B cell (primary cell): ENCODE data around the gene EYS. TPM values are rescaled to one million over a fixed set of nuclear protein-coding genes. Genes with fewer than 3 reads are reported as not detected.

ENCODE experiments used
- ATAC-seq: fragments of 200-7000 bp; cut with Tn5 transposase; one replicate; pipeline ENCODE4 v1.10.0; 2021; ENCODE audit warnings: low read depth, mild to moderate bottlenecking, moderate number of reproducible peaks, moderate library complexity
- CTCF ChIA-PET: fragments of 350-600 bp; sonication (Branson Sonifier 250); formaldehyde crosslinking; loops from one replicate; lab custom pipeline; 2021; ENCODE audit warnings: antibody characterized with exemption, inconsistent platforms; lab: Charles Lee
- POLR2A ChIA-PET: fragments of 350-600 bp; sonication (Branson Sonifier 250); formaldehyde crosslinking; loops from one replicate; lab custom pipeline; 2021; ENCODE audit warnings: antibody characterized with exemption; lab: Charles Lee
- DNase-seq: peaks from one replicate; pipeline ENCODE4 v3.0.0; 2013
- H2AFZ ChIP-seq: 2 replicates; pipeline ENCODE4 v1.6.1; 2012; ENCODE audit warnings: mild to moderate bottlenecking, low read depth, low read length; ENCODE audit not compliant: insufficient read depth, poor library complexity, severe bottlenecking
- H3K27ac ChIP-seq, 2 donors: 1 replicate in 1 of 2; 2 replicates in 1 of 2; pipeline ENCODE4 v1.5.1; 2012 to 2013; ENCODE audit warnings: low read length in 2 of 2, mild to moderate bottlenecking in 2 of 2, moderate library complexity in 1 of 2
- H3K27me3 ChIP-seq, 4 experiments: fragments of 200-600 bp in 1 of 4; sonication (generic) in 1 of 4; replicated peaks in 1 of 4; 1 replicate in 2 of 4; 2 replicates in 2 of 4; pipeline versions ENCODE4 v1.6.1 to v1.7.0; 2013 to 2016; ENCODE audit warnings: low read length in 3 of 4, mild to moderate bottlenecking in 2 of 4, mixed read lengths in 1 of 4, moderate library complexity in 1 of 4; ENCODE audit not compliant: insufficient read depth in 4 of 4, control insufficient read depth in 3 of 4; ENCODE audit errors: control extremely low read depth in 1 of 4
- H3K36me3 ChIP-seq, 2 experiments: replicated peaks in 1 of 2; 1 replicate in 1 of 2; 2 replicates in 1 of 2; pipeline versions ENCODE4 v1.6.1 to v1.7.1; 2013; ENCODE audit warnings: low read length in 1 of 2; ENCODE audit not compliant: insufficient read depth in 2 of 2, control insufficient read depth in 1 of 2; ENCODE audit errors: control extremely low read depth in 1 of 2, extremely low read depth in 1 of 2
- H3K4me1 ChIP-seq, 2 donors: fragments of 200-600 bp in 1 of 2; sonication (generic) in 1 of 2; 1 replicate in 1 of 2; 2 replicates in 1 of 2; pipeline versions ENCODE4 v1.5.1 to v1.6.1; 2013 to 2017; ENCODE audit warnings: low read length in 2 of 2; ENCODE audit not compliant: control insufficient read depth in 2 of 2, insufficient read depth in 2 of 2
- H3K4me2 ChIP-seq: replicated peaks from 2 replicates; pipeline ENCODE3; 2012; ENCODE audit warnings: mild to moderate bottlenecking, low read depth, low read length; ENCODE audit not compliant: poor library complexity, severe bottlenecking
- H3K4me3 ChIP-seq, 5 experiments: fragments of 200-600 bp in 1 of 5; sonication (generic) in 1 of 5; 1 replicate in 3 of 5; 2 replicates in 2 of 5; pipeline versions ENCODE4 v1.5.1 to v1.7.0; 2011 to 2016; ENCODE audit warnings: low read length in 4 of 5, mild to moderate bottlenecking in 4 of 5, low read depth in 2 of 5, control low read depth in 1 of 5, moderate library complexity in 1 of 5; ENCODE audit not compliant: insufficient read depth in 1 of 5; ENCODE audit errors: control extremely low read depth in 1 of 5, extremely low read depth in 1 of 5
- H3K79me2 ChIP-seq: fragments of 200-600 bp; sonication (generic); one replicate; pipeline ENCODE4 v1.6.0; 2016; ENCODE audit warnings: low read length; ENCODE audit not compliant: control insufficient read depth, insufficient read depth
- H3K9ac ChIP-seq: fragments of 200-600 bp; sonication (generic); 2 replicates; pipeline ENCODE4 v1.6.1; 2017; ENCODE audit warnings: mild to moderate bottlenecking, low read length, moderate library complexity
- H3K9me3 ChIP-seq, 3 donors: one replicate each; pipeline versions ENCODE4 v1.6.1 to v1.7.1; 2013; ENCODE audit warnings: low read length in 2 of 3; ENCODE audit not compliant: control insufficient read depth in 2 of 3, insufficient read depth in 1 of 3; ENCODE audit errors: control extremely low read depth in 1 of 3
- H4K20me1 ChIP-seq: 2 replicates; pipeline ENCODE4 v1.6.0; 2012; ENCODE audit warnings: mild to moderate bottlenecking, low read length; ENCODE audit not compliant: insufficient read depth, control insufficient read depth, poor library complexity, severe bottlenecking
- H3K27ac Mint-ChIP-seq: one replicate; pipeline ENCODE4 v1.8.0; 2021; ENCODE audit warnings: mixed read lengths
- H3K27me3 Mint-ChIP-seq: one replicate; pipeline ENCODE4 v1.8.0; 2021; ENCODE audit warnings: mixed read lengths
- H3K4me1 Mint-ChIP-seq: one replicate; pipeline ENCODE4 v1.8.0; 2021; ENCODE audit warnings: mixed read lengths
- H3K4me3 Mint-ChIP-seq: one replicate; pipeline ENCODE4 v1.8.0; 2021; ENCODE audit warnings: mixed read lengths
- H3K9me3 Mint-ChIP-seq: one replicate; pipeline ENCODE4 v1.8.0; 2022; ENCODE audit warnings: mixed read lengths; ENCODE audit not compliant: insufficient read depth
- CTCF ChIP-seq: fragments of 200-600 bp; IDR thresholded peaks from one replicate; pipeline ENCODE4 v1.8.0; 2022; ENCODE audit warnings: antibody characterized with exemption, mild to moderate bottlenecking
- EZH2 ChIP-seq: IDR thresholded peaks from 2 replicates; pipeline ENCODE4 v1.6.1; 2012; ENCODE audit warnings: borderline replicate concordance, low read depth, mild to moderate bottlenecking, moderate library complexity, low read length; ENCODE audit not compliant: insufficient read depth, poor library complexity, severe bottlenecking
- WGBS: methylation state at CpG from one replicate; pipeline ENCODE4 v1.1.5; 2013; ENCODE audit warnings: missing lambda C conversion rate; ENCODE audit not compliant: insufficient coverage; 5-methylcytosine and 5-hydroxymethylcytosine counted together
- intact Hi-C: fragments of 100-400 bp; cut with micrococcal nuclease; formaldehyde crosslinking; loops from one replicate; pipeline ENCODE4 v1.10.0; 2022
- polyA plus RNA-seq: library from polyadenylated mRNA; depleted of rRNA; stranded (reverse); fragments of >200 nt; gene quantifications from 2 replicates; pipeline ENCODE4 v1.2.3, GENCODE V29; 2012
- total RNA-seq, 2 donors: library from RNA; stranded (reverse); fragments of 120-200 nt in 1 of 2; gene quantifications; 1 replicate in 1 of 2; 2 replicates in 1 of 2; pipeline versions ENCODE4 v1.2.3 to v1.2.4, GENCODE V29; 2013 to 2022

EYS gene
- total and polyA plus RNA-seq, 2 donors (not counting 1 experiment from before 2014, with no cell fraction given): not detected

DNA sequence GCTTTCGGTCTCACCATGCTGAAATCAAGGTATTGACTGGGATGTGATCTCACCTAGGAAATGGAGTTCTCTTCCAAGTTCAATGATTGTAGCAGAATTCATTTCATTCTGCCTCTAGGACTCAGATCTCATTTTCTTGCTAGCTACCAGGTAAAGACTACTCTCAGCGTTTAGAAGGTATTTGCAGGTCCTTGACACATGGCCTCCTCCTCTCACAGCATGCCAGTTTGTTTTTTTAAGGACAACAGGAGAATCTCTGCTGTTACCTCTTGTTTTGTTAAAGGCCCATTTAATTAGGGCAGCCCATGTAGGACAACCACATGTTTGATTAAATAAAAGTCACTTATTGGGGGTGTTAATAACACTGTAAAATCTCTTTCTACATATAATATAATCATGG is 757.8 kb downstream of the EYS start:
- H3K27me3 ChIP-seq: no peaks in the 10 kb centered on the region
- no peaks in the 10 kb centered on the region for H3K9me3 ChIP-seq
- Mint-ChIP-seq H3K27ac (no peak overlapping the region), H3K4me3 (no peak overlapping the region), H3K9me3 (no peaks in the 10 kb centered on the region), H3K4me1 (no peaks in the 10 kb centered on the region), H3K27me3 (no peaks in the 10 kb centered on the region)
- H3K9ac ChIP-seq: no peak overlapping the region
- no peaks in the 10 kb centered on the region for H3K4me1 ChIP-seq
- H2AFZ ChIP-seq: no peak overlapping the region
- H3K4me2 ChIP-seq: no peak overlapping the region
- no peaks in the 10 kb centered on the region for H3K36me3 ChIP-seq
- no peak overlapping the region for H3K27ac ChIP-seq
- TF ChIP-seq CTCF (no peak), EZH2 (no peak)
- intact Hi-C loops: no loop called here
- no peak for DNase-seq
- no peaks in the 10 kb centered on the region for H4K20me1 ChIP-seq
- ChIA-PET CTCF (no interaction called here), POLR2A (no interaction called here)
- WGBS: 88% methylated on average over 1 of the region's 2 CpGs
- no peak for ATAC-seq
- no peak overlapping the region for H3K4me3 ChIP-seq
- H3K79me2 ChIP-seq: no peaks in the 10 kb centered on the region

DNA sequence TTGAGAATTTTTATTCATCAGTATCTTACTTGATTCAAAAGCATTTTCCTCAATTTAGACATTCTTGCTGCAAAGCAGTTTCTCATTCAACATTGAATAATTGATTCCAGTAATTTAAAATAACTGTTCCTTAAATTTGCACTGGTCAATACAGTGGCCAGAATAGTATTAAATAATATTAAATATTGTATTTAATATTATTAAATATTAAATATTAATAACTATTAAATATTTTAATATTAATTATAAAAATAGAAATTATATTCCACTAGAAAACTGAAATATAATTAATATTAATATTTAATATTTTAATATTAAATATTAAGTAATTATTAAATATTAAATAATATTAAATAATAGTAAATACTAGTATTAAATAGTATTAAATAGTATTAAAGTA is 758.8 kb downstream of the EYS start:
- H3K27ac Mint-ChIP-seq: no peak overlapping the region
- intact Hi-C loops: no loop called here
- H3K27ac ChIP-seq: no peak overlapping the region
- no peaks in the 10 kb centered on the region for H3K9me3 ChIP-seq
- H3K4me1 Mint-ChIP-seq: no peaks in the 10 kb centered on the region
- ChIA-PET POLR2A (no interaction called here), CTCF (no interaction called here)
- no peaks in the 10 kb centered on the region for H3K36me3 ChIP-seq
- H3K27me3 Mint-ChIP-seq: no peaks in the 10 kb centered on the region
- H4K20me1 ChIP-seq: no peaks in the 10 kb centered on the region
- H3K4me3 Mint-ChIP-seq: no peak overlapping the region
- DNase-seq: no peak
- no peak for TF ChIP-seq CTCF
- no peak for TF ChIP-seq EZH2
- no peaks in the 10 kb centered on the region for H3K27me3 ChIP-seq
- no peak overlapping the region for H3K4me3 ChIP-seq
- no peaks in the 10 kb centered on the region for H3K79me2 ChIP-seq
- H3K9me3 Mint-ChIP-seq: peaks cover 2% of the 10 kb centered on the region
- no peak for ATAC-seq
- H2AFZ ChIP-seq: no peak overlapping the region
- no peak overlapping the region for H3K4me2 ChIP-seq
- no peaks in the 10 kb centered on the region for H3K4me1 ChIP-seq
- no peak overlapping the region for H3K9ac ChIP-seq
